ENCODE measurements around the gene AJAP1.

The AJAP1 gene

DNA sequence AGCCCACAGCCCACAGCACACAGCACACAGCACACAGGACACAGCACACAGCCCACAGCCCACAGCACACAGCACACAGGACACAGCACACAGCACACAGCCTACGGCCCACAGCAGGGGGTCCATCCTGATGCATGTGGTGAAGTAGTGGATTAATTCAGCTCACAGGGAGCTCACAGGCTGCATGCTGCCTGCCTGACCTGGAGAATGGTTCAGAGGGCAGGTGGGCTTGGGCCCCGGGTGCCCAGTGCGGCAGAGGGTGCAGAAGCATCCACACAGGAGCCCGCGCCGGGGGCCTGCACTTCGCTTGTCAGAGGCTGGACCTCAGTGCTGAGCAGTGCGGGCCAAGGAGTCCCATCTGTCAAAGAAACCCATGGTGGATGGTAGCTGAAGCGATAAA, 21.1 kb upstream of the AJAP1 start:
- DNase-seq = no peak

DNA sequence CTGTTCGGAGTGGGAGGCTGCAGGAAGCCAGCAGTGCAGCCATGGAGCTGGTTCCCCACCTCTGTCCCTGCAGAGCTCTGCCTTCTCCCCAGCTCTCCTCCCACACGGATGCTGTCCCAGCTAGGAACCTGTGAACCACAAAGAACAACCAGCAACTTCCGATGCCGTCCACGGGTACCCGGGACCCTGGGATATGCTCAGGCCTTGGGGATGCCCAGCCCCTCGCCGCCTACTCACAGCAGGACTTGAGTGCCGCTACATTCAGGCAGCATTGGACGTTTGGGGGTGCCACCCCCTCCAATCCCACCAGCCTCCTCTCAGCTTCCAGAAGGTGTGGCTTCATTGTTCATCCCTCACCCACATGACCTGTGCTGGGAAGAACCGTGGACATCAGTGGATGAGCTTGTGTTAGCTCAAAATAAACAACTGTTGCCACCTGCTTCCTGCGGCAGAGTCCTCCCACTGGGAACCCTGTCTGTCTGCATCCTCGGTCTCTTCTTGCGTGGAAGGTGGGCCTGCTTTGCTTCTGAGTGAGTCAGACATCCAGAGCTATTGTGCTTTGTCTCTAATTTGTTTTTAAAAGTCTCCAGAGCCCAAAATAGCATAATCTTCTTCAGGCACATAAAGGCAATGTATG, 20.1 kb upstream of the AJAP1 start:
- no peak for DNase-seq

DNA sequence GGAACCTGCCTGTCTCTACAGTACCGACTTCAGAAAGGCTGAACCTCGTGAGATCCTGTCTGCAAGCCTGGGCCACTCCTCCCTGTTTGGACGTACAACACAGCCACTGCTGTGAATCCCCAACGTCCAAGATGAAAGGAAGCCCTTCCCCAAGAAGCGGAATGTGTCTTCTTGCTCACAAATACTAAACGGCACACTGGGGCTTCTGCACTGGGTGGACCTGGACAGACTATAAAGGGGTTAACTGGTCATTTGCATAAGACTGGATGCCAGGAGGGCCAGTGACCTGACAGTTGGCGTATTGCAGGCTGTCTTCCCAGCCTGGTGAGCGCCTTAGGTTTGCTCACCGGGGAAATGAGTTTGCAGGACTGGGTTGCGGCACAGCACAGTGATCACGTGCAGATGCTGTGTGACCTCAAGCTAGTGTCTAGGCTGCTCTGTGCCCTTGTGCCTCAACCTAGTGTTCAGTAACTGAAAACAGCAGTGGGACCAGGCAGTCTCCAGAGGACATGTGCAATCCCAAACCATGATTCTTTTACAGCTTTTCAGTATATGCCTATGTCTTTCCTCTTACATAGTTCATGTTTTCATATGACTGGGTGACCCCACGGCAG, 19.5 kb upstream of the AJAP1 start:
- DNase-seq = no peak

DNA sequence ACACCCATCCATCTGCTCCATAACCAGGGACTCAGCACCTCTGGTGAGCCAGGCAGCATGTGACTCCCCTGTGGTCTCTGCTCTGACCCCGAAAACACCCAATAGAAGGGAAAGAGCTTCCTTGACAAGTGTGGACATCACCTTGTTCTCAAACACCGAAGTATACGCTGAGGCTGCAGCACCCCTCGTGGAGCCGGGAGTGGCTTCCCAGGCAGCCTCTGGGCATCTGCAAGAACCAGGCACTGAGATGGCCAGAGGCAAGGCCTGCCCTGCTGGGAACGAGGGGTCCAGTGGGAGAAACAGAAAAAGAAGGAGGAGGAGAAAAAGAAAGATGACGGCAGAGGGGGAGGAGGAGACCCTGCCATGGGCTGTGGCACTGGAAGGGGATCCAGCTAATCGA, 18.2 kb upstream of the AJAP1 start:
- no peak for DNase-seq

DNA sequence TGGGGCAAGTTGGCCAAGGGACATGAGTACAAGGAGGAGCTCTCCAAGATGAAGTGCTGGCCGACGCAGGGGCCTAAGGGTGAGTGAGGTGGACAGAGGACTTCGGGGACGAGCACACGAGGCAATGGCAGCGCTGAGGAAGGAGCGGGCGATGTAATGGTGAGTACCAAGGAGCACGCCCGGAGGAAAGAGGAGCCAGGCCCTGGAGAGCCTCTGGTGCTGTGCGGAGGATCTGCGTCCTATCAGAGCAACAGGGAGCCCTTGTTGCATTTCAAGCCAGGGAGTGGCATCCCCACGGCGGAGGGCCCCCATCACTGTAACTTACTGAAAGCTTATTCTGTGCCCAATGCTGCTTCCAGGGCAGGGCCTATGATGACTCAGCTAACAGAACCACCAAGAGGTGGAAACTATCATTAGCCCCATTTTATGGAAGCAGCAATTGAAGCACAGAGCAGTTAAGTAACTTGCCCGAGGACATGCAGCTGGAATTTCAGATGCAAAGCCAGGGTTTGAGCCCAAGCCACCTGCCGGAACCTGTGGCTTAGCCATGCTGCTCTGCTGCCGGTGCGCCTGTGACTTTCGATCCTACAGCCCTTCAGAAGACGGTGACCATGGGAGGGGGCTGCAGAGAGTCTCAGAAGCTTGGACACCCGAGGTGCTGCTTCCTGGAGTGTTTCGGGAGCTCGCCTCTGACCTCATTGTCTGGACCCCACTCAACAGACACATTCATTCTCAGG, 17.6 kb upstream of the AJAP1 start:
- no peak for DNase-seq

DNA sequence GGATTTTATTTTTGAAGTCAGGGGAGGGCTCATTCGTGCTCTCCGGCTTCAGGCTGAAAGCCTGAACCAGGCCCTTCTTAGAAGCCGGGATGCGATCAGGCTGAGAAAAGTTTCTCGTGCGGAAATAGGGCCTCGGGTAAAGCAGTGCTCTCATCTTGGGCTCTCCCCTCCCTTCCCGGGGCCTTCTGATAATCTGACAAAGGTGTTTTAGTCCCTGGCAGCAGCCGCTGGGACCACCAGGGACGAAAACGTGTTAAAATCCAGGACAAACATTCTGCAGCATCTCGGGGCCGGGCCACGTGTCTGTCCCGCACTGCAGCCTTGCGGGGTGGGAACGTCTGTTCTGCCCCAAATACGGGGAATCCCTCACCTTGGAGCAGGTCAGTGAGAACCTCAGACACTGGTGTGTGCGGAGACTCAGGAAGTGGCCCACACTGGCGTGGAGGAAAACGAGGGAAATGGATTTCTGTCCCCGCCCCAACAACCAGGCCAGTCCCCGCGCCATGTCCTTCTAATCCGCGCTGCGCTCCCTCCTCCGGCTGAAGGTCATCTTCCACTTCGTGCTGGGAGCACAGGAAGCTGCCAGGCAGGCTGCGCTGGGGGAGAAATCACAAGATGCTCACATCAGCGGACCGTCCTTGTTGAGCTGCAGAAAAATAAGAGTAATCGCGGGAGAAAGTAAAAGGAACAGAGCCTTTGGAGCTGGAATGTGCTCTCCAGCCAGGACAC, 16.6 kb upstream of the AJAP1 start:
- DNase-seq = no peak

DNA sequence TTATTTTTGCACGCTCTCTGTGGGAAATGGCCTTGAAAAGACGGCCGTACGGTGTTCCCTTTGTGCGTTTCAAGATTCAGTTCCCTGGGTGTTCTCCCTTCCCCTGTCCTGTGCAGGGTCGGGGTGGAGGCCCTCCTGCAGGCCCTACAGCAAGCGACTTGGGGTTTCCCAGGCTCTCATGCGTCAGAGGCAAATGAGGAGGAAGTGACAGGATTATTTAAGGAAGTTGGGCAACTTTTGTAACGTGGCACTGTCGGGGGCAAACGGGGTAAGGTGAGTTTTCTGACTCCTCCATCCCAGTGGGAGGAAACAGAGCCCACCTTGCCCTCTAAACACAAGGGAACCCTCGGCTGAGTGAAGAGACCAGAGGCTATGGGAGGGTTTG, 16.1 kb upstream of the AJAP1 start:
- no peak for DNase-seq

DNA sequence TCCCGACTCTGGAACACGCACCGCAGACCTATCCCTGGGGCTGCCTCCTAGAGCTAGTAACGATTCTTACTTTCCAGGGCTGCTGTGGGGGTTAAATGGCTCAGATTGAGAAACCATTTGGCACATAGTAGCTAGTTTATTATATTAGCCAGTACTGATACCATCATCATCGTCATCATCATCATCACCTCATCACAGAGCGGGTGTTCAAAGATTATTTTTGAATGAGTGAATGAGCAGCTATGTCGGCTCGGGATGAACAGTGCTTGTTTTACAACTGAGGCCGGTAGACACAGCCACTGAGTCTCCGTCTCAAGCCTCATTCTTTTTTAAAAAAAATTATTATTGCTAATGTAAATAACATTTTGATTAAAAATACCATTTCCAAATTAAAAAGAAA, 13.5 kb upstream of the AJAP1 start:
- DNase-seq = no peak

DNA sequence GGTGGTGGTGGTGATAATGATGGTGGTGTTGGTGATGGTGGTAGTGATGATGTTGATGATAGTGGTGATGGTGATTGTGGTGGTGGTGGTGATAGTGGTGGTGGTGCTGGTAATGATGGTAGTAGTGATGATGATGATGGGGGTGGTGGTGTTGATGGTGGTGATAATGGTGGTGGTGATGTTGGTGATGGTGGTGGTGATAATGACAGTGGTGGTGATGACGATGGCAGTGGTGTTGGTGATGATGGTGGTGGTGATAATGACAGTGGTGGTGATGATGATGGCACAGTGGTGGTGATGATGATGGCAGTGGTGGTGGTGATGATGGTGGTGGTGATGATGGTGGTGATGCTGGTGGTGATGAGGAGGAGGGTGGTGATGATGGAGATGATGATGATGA, 7.0 kb upstream of the AJAP1 start:
- no peak for DNase-seq

DNA sequence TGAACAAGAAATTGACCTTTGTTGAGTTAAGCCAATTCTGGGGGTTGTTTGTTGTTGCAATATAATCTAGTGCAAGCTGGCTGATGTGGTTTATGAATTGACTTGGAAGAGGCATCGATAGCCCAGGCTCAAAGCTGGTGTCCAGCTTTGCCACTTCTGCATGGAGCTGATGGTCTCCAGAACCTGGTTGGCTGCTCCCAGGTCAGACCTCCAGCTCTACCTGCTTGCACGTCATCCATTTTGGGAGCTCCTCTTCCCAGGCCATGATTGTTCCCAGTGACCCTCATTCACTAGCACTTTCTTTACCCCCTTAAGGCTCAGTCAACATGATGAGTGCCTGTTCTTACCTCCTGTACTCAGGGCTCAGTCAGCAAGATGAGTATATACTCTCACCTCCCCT, 5.8 kb upstream of the AJAP1 start:
- no peak for DNase-seq

DNA sequence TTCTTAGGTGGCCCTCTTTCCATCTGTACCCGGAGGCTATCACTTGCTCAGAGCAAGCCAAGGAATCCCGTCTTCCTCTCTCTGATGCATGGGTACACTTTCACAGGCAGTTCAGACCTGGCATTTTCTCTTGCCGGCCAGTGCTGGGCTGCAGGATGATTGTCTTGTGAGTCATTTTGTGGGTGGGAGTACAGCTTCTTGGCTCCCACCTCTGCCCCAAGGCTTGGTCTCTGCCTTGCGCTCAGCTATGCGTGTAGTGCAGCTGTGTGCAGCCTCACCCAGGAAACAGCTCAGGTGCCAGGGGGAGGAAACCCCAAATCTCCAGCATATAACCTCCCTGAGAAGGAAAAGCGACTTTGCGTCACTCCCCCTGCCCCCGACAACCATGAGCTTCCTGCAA, 3.9 kb upstream of the AJAP1 start:
- no peak for DNase-seq

DNA sequence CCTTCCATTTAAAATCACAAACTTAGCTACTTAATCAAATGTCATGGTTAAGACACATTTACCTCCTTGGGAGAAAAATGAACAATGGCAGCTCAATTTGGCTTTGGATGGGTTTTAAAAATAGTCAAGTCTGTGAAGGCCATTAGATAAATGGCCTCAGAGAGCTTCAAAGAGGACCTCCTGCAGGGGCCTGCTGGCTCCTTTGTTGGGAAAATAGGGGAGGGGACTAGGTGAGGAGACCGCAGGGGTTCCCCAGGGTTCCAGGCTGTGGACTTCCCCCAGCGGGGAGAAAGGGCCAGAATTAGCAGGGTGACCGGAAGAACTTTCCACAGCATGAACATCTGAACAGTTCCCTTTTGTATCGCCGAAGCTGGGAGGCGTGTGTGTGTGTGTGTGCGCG, 3.4 kb upstream of the AJAP1 start:
- no peak for DNase-seq

DNA sequence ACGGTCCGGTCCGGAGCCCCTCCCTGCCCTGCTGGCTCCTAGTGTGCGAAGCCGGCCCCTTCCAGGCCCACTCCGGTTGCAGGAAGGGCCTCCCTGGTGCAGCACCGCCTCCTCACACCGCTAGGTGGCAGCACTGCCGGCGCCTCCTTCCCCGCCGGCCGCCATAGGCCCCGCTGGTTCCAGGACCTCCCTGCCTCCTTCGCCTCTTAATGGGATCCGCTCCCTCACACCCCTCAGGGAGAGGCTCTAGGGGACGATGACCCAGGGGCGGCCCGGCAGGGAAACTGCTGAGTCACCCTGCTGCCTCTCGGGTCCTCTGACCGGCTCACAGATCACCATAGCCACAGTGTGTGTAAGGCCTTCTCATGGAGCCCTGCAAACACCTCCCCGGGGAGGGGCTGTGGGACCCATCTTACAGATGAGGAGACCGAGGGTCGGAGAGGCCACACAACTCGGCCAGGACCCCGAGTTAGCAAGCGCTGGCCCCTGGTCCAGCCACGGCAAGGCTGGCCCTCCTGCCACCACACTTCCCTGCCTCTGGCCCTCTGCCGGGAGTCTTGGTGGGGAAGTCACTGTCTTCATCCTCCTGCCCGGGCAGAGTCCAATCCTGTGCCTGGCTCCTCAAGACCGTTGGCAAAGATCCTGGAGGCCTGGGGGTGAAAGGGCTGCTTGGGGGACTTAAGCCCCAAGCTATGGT, 1.6 kb upstream of the AJAP1 start:
- peak; percentile 39 for DNase-seq

DNA sequence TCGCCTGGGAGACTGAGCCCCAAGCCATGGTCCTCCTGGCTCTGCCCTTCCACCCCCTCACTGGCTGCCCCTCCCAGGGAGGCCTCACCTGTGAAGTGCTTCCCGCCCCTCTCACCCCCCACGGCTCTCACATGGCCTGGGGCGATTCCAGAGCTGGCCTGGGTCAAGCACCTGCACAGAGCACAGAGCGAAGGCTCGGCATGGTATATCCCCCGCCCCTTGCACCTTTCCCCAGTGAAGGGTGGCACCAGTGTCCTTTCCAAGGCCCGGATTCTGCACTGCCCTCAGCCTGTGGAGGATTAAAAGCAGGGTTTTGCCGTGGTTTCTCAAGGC, 1.1 kb upstream of the AJAP1 start:
- no peak for DNase-seq

DNA sequence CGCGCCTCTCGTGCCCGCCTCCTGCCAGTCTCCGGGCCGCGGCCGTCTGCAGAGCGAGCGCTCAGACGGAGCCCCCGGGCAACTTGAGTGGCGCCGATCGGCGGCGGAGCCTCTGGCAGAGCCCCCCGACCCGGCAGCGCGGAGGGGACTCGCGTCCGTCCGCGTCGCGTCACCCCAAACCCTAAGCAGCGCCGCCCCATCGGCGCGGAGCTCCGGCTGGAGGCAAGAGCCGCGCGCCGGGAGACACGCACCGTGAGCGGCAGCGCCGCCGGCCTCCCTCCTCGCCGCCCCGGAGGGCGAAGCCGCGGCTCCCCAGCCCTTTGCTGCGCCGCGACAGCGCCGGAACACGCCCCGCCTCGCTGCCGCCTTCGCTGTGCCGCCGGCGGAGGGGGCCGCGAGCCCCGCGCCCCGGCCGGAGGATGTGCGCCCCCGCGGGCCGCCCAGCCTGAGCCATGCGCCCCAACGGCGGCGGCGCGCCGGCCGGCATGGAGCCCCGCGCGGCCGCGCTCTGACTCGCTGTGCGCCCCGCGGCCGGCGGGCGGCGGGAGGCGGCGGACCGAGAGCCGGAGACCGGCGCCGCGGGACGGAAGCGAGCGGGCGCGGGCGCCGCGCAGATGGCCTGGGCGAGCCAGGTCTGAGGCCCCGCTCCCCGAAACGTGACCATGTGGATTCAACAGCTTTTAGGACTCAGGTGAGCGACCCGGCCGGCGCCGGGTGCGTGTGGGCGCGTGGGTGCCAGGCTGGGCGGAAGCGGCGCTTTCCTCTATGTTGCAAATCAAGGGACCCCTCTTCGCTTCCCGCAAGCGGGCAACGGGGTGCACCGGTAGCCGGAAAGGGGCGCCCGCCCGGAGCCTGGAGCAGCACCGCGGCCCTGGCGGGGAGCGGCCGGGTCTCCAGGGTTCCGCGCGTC, 610 bp downstream of the AJAP1 start:
- no peak for DNase-seq

DNA sequence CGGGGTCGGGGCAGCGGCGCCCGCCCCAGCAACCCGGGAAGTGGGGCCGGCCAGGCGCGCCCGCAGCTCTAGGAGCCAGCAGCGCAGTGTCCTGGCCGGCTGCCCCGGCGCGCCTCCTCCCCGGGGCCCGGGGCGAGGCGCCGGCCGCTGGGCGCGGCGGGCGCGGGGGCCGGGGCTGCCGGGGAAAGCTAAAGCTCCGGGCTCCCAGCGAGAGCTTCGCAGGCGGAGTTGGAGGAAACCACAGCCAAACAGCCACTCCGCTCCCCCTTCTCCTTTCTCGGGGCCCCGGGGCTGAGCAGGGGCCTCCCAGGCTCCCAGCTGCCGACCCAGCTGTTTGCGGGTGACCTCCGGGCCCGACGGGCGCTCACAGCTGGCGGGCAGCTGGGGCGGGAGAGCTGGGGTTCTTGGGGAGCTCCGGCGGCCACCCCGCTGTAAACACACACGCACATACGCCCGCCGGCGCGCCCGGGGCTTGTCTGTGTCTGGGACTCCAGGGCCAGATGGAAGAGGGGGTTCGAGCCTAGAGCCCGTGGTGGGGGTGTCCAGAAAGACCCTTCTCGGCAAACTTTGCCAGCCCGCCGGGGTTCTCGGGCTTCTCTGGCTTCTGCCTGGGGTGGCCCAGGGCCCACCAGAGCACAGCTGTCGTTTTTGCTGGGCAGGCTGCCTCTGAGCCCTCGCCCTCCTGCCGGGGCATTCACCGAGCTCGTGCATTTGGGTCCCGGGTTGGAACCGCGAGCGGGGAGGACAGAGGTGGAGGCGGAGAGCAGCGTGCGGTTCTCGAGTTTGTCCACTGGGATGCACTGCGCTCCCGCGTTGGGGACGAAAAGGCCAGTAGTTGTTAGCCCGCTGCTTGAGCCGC, 1.5 kb downstream of the AJAP1 start:
- DNase-seq = no peak

DNA sequence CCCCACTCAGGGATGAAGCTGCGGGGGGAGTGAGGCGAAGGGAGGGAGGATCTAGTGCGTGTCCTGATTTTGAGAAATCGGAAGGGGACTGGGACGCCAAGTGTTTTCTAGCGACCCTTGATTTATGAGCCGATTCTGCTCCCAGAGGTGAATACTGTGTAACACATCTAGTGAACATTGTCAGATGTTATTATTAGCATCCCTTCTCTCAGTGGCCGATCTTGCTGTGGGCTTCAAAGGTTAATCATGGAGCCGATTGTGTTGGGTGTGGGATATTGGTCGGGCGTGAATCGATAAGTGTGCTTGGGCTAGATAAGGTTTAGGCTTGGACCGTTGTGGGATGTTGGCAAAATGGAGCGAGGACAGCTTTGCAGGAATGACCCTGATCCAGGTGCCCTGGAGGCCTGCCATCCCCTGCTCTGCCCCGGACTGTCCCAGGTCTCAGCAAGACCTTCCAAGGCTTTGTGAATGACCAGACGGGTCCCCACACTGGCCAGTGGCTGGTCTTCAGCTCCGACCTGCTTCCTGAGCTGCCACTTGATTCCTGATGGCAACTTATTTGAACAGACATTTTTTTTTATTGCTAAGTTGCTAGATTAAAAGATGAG, 2.2 kb downstream of the AJAP1 start:
- DNase-seq = peak; percentile 49

DNA sequence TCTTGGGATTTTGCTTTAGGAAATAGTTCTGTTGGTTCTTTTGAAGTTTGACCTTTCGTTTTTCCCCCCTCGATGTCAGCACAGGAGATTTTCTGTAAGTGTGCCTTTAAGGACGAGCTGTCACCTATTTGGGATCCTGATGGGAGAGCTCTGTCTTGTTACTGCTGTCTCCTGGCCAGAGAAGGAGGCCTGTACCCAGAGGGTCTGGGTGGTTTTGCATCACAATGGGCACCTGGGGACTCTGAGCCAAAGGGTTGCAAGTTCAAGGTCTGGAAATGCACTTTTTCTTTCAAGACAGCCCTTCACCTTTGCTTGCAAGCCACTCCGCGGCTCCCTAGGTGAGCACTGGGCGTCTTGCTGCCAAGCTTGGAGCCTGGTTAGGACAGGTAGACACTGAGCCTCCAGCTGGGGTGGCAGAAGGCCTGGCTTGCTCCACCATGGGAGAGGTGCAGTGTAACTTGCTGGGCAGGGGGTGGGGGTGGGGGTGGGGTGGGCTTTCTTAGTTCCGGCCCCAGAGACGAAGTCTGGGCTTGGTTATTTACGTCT, 2.9 kb downstream of the AJAP1 start:
- no peak for DNase-seq

DNA sequence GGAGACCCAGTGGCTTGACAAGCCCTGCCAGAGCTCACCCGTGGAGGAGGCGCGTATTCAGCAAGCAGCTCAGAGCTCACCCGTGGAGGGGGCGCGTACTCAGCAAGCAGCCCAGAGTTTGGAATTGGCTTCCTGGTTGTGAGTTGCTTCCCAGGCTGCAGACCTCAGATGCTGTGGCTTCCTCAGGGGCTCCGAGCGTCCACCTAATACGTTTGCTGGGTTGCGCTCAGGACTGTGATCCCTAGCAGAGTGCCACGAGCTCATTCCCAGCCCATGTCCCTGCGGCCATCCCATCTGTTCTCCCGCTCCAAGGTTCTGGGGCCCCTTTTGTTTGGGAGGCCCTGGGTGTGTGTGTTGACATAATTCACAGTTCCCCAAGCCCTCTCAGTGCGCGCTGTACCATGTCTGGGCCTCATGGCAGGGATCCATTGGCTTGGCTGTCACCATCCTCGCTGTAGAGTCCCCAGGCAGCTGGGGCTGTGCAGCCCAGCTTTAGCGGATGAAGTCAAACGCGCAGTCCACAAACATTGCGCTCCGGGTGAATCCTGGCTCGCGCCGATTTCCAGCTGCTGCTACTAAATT, 3.6 kb downstream of the AJAP1 start:
- DNase-seq = peak; percentile 28
